IgD-negative memory B cell (primary cell): ENCODE results near the gene SDR42E1. TPM values are rescaled to one million over a fixed set of nuclear protein-coding genes. Genes with fewer than 3 reads are reported as not detected.

Source experiments
- H3K27ac Mint-ChIP-seq, 3 donors: one replicate each; pipeline ENCODE4 v1.8.0; 2020 to 2022; ENCODE audit warnings: mild to moderate bottlenecking in 3 of 3, mixed read lengths in 3 of 3, moderate library complexity in 1 of 3
- H3K27me3 Mint-ChIP-seq: one replicate; pipeline ENCODE4 v1.8.0; 2021; ENCODE audit warnings: mixed read lengths
- H3K36me3 Mint-ChIP-seq: one replicate; pipeline ENCODE4 v1.8.0; 2020; ENCODE audit warnings: mild to moderate bottlenecking, mixed read lengths
- H3K4me1 Mint-ChIP-seq, 3 donors: one replicate each; pipeline ENCODE4 v1.8.0; 2020 to 2022; ENCODE audit warnings: mixed read lengths in 3 of 3, mild to moderate bottlenecking in 1 of 3
- H3K4me3 Mint-ChIP-seq, 4 donors: one replicate each; pipeline ENCODE4 v1.8.0; 2020 to 2022; ENCODE audit warnings: mild to moderate bottlenecking in 4 of 4, mixed read lengths in 4 of 4, moderate library complexity in 3 of 4
- H3K9me3 Mint-ChIP-seq, 3 donors: one replicate each; pipeline ENCODE4 v1.8.0; 2020 to 2021; ENCODE audit warnings: mixed read lengths in 3 of 3, mild to moderate bottlenecking in 1 of 3
- polyA plus RNA-seq: library from polyadenylated mRNA; unstranded; fragments of 300-500 nt; fragmentation: Illumina TruSeq; gene quantifications from one replicate; pipeline ENCODE4 v1.2.3, GENCODE V29; 2021

SDR42E1 gene, protein sequence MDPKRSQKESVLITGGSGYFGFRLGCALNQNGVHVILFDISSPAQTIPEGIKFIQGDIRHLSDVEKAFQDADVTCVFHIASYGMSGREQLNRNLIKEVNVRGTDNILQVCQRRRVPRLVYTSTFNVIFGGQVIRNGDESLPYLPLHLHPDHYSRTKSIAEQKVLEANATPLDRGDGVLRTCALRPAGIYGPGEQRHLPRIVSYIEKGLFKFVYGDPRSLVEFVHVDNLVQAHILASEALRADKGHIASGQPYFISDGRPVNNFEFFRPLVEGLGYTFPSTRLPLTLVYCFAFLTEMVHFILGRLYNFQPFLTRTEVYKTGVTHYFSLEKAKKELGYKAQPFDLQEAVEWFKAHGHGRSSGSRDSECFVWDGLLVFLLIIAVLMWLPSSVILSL
- polyA plus RNA-seq = 2.2 TPM

DNA sequence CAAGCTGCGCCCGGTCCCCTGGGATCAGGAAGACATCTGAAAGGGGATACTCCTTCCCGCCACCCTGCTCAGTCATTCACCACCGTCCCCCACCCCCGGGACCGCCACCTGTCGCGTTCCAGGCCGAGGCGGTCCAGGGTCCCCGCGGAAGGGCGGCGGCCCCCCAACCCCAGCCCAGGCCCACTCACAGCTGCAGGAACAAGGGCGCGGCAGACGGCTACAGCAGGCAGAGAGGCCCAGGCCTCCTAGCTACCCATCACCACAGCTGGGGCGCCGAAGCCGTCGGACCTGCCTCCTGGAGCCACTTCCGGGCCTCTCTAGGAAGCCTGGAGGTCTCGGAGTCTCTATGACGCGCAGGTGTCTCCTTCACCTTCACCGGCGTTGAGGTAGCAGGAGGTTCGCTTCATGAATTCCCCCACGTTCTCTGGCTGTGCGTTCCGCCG is at the start of gene SDR42E1:
SDR42E1 (minus strand) TSS at position 272 of the 443 bp plus-strand sequence. CDS start 10,612 bp downstream, outside the sequence.
- Mint-ChIP-seq H3K27me3 (peaks cover 2% of the 10 kb centered on the region), H3K4me1 (peaks cover 3 to 18% (median 17%) of the 10 kb centered on the region in 3 donors), H3K9me3 (peaks cover 7 to 20% (median 12%) of the 10 kb centered on the region in 3 donors), H3K4me3 (peak within 1 kb of the TSS; percentile 77 to 99 (median 89)), H3K27ac (peak within 1 kb of the TSS; percentile 4 to 84 (median 33)), H3K36me3 (peaks cover 14% of the 10 kb centered on the region)

DNA sequence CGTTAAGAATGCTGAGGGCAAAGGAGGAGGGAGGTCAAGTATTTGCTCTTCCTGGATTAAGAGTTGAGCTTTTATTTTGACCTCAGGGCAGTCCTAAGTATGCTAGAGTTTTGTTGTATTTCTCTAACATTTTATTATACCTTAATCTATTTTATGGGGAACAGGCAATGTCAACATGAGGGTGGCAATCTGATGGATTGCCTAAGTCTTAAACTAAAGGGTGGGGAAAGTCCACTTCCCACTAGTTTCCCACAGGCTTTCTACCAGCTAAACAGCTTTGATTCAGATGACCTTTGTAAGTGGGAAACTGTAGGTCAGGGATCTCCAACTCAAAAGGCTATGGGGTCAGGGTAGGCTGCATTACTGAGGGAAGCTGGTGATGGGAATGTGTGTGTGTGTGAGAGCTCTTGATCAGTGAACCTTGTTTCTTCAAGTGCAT is 48.7 kb upstream of the SDR42E1 start:
- no peaks in the 10 kb centered on the region for H3K36me3 Mint-ChIP-seq
- H3K27me3 Mint-ChIP-seq = peaks cover 20% of the 10 kb centered on the region
- peaks cover 0 to 5% (median 0%) of the 10 kb centered on the region in 3 donors for H3K9me3 Mint-ChIP-seq
- H3K4me3 Mint-ChIP-seq = no peak overlapping the region
- no peak overlapping the region for H3K27ac Mint-ChIP-seq
- H3K4me1 Mint-ChIP-seq = peaks cover 0 to 4% (median 2%) of the 10 kb centered on the region in 3 donors

DNA sequence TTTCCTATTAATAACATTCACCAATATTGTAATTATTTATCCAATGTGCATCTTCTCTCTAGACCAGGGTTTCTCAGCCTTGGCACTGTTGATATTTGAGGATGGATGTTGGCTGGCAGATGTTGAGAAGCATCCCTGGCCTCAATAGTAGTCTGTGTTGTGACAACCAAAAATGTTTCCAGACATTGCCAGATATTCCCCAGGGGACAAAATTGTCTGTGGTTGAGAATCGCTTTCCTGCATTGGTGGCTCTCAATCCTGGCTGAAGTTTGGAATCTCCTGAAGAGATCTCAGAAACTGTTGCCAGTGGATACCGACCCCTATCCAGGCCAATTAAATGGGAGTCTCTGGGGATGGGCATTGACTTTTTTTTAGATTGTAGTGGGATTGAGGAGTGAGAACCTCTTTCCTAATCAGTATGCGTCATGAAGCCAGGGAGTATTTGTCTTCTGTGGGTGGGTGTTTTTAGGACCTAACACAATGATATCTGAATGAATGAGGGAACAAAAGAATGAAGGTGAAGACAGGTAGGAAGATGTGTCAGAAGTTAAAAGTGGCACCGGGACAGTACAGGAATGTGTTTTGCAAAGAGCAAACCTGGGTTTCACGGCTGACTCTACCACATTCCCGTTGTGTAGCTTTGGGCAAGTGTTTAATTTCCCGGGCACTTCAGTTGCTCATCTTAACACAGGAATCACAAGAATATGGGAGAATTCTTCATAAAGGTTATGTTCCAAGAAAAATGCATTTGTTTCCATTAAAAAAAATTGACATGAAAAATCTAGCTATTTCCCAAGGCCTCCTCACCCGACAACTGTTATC is 48.1 kb upstream of the SDR42E1 start:
- H3K9me3 Mint-ChIP-seq = peaks cover 0 to 2% (median 0%) of the 10 kb centered on the region in 3 donors
- H3K27ac Mint-ChIP-seq = no peak overlapping the region
- no peaks in the 10 kb centered on the region for H3K36me3 Mint-ChIP-seq
- peaks cover 0 to 3% (median 2%) of the 10 kb centered on the region in 3 donors for H3K4me1 Mint-ChIP-seq
- H3K27me3 Mint-ChIP-seq = peaks cover 19% of the 10 kb centered on the region
- H3K4me3 Mint-ChIP-seq = no peak overlapping the region

DNA sequence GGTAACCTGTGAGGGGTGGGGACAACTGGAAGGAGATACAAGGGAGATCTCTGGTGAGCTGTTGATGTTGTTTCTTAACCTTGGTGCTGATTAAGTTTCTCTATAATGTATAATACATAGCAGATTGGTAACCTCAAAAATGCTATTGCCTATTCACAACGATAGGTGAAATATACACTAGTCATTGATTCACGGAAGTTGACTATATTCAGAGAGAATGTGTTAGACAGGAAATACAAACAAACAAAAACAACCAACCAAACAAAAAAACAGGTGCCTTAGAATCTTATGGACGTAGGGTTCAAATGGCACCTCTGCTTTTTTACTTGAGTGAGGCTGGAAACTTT is 45.3 kb upstream of the SDR42E1 start:
- no peaks in the 10 kb centered on the region for H3K36me3 Mint-ChIP-seq
- H3K27me3 Mint-ChIP-seq = peaks cover 21% of the 10 kb centered on the region

DNA sequence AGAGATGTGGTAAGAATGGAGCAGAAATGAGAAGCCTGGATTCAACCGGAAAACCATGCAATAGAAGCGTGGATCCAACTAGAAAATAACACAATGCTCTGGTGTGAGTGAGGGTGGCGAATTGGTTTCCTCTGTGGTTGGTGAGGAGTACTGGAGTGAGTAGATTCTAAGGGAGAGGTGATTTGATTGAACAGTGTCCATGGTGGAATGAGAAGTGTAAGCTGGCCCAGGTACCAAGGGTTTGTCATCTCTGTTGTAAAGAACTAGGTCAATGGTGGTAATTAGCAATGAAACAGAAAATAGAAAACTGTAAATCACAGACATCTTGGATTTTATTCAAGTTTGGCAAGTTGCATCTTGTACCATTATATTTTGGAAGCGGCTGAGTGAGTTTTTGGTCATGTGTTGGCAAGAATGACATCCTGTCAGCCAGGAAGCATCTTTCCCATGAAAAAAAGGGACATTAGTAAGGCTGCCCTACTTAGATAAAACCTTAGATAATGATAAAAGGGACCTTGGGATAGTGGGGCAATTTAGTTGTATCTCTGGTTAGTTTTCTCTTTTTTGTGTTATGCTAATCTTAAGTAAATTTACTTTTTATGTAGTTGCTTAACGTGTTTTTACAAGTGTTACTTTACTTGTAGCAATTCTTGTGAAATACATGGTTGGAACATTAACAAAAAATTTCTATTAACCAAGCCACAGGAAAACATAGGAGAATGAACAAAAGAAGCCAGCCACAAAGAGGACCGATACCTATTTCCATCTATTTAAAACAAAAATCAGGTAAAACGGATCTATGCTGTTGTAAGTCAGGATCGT is 44.7 kb upstream of the SDR42E1 start:
- Mint-ChIP-seq H3K4me1 (no peaks in the 10 kb centered on the region), H3K9me3 (no peaks in the 10 kb centered on the region), H3K4me3 (no peak overlapping the region), H3K36me3 (no peaks in the 10 kb centered on the region), H3K27ac (no peak overlapping the region), H3K27me3 (peaks cover 21% of the 10 kb centered on the region)

More for the DNA sequence above, 45.3 kb upstream of the SDR42E1 start:
- Mint-ChIP-seq H3K4me1 (no peaks in the 10 kb centered on the region), H3K9me3 (no peaks in the 10 kb centered on the region), H3K27ac (no peak overlapping the region), H3K4me3 (no peak overlapping the region)

DNA sequence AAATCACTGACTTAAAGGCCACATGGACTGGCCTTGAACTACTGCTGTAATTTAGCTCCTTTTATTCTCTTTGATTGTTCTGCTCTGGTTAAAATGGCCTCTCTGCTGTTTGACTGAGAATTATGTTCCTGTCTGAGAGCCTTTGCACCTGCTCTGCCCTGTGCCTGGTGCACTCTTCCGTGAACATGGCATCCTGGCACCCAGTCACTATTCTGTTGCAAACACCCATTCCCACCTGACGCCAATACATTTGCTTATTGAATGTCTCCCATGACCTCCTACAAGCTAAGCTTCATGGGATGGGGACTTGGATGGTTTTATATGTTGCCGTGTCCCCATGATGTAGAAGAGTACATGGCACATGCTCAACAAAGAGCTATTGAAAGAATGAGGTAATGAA is 43.8 kb upstream of the SDR42E1 start:
- Mint-ChIP-seq H3K27me3 (peaks cover 14% of the 10 kb centered on the region), H3K4me3 (no peak overlapping the region), H3K36me3 (no peaks in the 10 kb centered on the region), H3K4me1 (no peaks in the 10 kb centered on the region), H3K27ac (no peak overlapping the region), H3K9me3 (no peaks in the 10 kb centered on the region)

DNA sequence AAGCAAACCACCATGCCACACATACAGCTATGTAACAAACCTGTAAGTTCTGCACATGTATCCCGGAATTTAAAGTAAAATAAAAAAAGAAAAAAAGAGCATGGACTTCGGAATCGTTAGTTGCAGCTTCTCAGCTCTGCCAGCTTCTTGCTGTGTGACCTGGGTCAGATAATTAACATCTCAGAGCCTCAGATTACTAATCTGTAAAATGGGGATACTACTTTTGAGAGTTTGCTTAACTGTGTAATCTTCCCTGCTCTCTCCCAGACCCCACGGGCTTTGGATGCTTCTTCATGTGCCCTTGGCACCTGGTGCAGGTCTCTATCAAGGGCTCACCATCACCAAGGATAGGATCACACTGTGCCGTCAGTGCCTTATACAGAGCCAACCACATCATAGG is 40.4 kb upstream of the SDR42E1 start:
- H3K27me3 Mint-ChIP-seq = peaks cover 21% of the 10 kb centered on the region
- no peaks in the 10 kb centered on the region for H3K4me1 Mint-ChIP-seq
- H3K36me3 Mint-ChIP-seq = no peaks in the 10 kb centered on the region
- H3K27ac Mint-ChIP-seq = no peak overlapping the region
- no peak overlapping the region for H3K4me3 Mint-ChIP-seq
- H3K9me3 Mint-ChIP-seq = no peaks in the 10 kb centered on the region

DNA sequence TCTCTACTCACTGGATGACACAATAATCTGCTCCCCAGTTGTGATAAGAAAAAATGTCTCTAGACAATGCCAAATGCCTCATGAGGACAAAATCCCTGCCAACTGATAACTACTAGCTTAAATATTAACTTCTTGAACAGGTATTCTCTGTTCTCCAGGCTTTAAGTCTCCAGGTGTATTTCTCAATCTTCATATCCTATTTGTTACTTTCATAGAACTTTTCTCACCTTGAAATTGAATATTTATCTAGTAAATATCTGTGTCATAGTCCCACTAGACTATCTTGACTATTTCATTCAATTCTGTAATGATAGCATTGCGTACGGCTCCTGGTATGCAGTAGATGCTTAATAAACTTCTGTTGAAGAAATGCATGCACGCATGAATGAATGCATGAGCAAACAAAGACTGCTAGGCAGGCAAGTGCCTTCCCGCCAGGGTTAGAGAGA is 39.7 kb upstream of the SDR42E1 start:
- no peak overlapping the region for H3K27ac Mint-ChIP-seq
- H3K9me3 Mint-ChIP-seq = no peaks in the 10 kb centered on the region
- no peak overlapping the region for H3K4me3 Mint-ChIP-seq
- no peaks in the 10 kb centered on the region for H3K36me3 Mint-ChIP-seq
- H3K27me3 Mint-ChIP-seq = peaks cover 21% of the 10 kb centered on the region
- H3K4me1 Mint-ChIP-seq = no peaks in the 10 kb centered on the region

DNA sequence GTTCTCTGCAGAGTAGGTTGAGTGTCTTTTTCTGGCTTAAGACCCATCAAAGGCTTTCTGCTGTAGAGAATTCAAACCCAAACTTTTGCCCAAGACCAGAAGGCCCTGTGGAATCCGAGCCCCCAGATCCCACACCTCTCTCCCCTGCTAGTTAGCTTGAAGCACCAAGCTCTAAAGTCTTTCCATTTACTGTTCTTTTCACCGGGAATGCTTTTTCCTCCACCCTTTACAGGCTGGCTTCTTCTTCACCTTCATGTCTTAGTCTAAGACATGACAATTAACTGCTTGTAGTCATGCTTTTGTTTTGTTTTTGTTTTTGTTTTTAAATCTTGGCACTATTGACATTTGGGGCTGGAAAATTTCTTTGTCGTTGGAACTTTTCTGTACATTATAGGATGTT is 39.2 kb upstream of the SDR42E1 start:
- Mint-ChIP-seq H3K9me3 (no peaks in the 10 kb centered on the region), H3K27ac (no peak overlapping the region), H3K36me3 (no peaks in the 10 kb centered on the region), H3K27me3 (peaks cover 18% of the 10 kb centered on the region), H3K4me3 (no peak overlapping the region), H3K4me1 (no peaks in the 10 kb centered on the region)

DNA sequence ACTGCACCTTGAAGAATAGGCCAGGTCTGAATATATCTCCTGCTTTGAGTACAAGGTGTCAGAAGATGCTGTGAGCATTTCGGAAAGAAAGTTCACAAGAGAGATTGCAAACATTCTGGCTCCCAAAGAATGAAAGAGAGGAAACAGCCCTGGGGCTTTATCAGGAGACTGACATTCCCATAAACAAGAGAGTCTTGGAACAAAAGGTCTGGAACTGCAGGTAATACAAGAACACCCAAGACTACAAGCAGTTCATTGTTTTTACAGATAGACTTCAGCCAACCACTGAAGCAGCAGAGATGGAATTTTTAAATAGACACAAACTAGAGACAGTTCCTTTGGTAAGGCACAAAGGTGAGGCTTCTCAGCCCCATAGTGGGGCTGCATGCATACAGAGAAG is 38.2 kb upstream of the SDR42E1 start:
- H3K27ac Mint-ChIP-seq = no peak overlapping the region
- no peaks in the 10 kb centered on the region for H3K4me1 Mint-ChIP-seq
- peaks cover 18% of the 10 kb centered on the region for H3K27me3 Mint-ChIP-seq
- no peak overlapping the region for H3K4me3 Mint-ChIP-seq
- H3K36me3 Mint-ChIP-seq = no peaks in the 10 kb centered on the region
- H3K9me3 Mint-ChIP-seq = no peaks in the 10 kb centered on the region

DNA sequence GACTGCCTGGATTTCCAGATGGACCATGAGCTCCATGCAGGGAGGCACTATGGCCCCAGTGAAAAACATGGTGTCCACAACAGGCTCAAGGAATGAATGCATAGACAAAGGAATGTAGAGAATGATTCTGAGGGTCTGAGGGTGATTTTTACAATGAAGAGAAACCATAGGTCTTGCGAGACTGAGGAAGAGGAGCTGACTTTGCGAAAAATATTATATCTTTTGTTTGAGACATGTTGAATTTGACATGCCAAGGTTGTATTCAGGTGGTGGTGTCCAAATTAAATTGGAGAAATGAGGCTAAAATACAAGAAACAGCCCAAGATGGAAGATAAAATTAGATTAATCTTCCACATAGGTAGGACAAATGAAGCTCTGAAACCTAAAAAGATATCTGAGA is 36.5 kb upstream of the SDR42E1 start:
- H3K36me3 Mint-ChIP-seq = no peaks in the 10 kb centered on the region
- H3K27ac Mint-ChIP-seq = no peak overlapping the region
- no peaks in the 10 kb centered on the region for H3K4me1 Mint-ChIP-seq
- no peaks in the 10 kb centered on the region for H3K9me3 Mint-ChIP-seq
- no peak overlapping the region for H3K4me3 Mint-ChIP-seq
- peaks cover 15% of the 10 kb centered on the region for H3K27me3 Mint-ChIP-seq

DNA sequence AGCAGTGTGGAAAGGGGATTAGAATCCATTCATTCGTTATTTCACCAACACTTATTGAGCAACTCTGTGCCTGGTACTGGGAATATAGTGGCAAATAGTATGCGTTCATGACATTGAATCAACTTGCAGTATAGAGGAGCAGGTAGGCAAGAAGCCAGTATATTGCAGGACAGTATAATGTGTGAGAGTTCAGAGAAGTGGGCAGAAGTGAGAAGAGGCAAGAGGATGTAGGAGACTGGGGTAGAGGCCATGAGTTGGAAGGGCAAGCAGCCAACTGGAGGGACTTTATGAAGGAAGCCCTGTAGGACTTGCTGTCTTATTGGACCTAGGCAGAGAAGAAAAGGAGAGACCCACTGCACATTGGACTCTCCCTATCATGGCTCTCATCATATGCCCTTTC is 36.1 kb upstream of the SDR42E1 start:
- Mint-ChIP-seq H3K4me3 (no peak overlapping the region), H3K36me3 (no peaks in the 10 kb centered on the region), H3K27me3 (peaks cover 15% of the 10 kb centered on the region), H3K4me1 (no peaks in the 10 kb centered on the region), H3K27ac (no peak overlapping the region), H3K9me3 (no peaks in the 10 kb centered on the region)

DNA sequence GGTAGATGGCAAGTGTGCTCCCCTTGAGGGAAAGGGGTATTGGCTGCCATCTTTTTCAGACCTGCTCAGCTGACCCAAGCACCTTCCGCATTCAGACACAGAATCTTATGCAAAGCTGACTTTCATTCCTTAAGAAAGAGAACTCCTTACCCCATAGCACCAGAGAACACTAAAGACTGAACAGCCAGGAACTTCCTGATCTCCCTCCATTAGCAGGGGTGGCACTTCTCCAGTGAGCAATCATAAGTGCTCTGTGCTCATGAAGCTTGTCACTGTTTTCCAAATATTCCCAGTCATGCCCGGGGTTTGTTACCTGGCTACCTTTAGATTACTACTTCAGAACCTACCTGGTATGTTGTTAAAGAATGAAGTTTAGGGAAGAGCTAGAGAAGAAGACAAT is 35.7 kb upstream of the SDR42E1 start:
- no peak overlapping the region for H3K4me3 Mint-ChIP-seq
- peaks cover 15% of the 10 kb centered on the region for H3K27me3 Mint-ChIP-seq
- no peaks in the 10 kb centered on the region for H3K9me3 Mint-ChIP-seq
- no peak overlapping the region for H3K27ac Mint-ChIP-seq
- no peaks in the 10 kb centered on the region for H3K4me1 Mint-ChIP-seq
- H3K36me3 Mint-ChIP-seq = no peaks in the 10 kb centered on the region

DNA sequence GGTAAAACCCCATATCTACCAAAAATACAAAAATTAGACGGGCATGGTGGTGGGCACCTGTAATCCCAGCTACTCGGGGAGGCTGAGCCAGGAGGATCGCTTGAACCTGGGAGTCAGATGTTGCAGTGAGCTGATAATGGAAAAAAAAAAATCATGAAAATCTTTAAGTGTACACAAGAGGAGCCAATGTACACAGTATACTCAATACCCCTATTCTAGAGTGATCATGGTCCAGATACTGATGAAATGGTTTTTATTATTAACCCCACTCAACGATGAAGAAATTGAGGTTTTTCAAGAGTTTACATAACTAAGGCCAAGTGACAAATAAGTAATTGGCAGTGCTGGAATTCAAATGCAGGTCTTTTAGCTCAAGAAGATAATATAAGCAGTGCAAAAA is 35.3 kb upstream of the SDR42E1 start:
- H3K27me3 Mint-ChIP-seq = peaks cover 15% of the 10 kb centered on the region
- no peaks in the 10 kb centered on the region for H3K36me3 Mint-ChIP-seq
- H3K4me1 Mint-ChIP-seq = no peaks in the 10 kb centered on the region
- H3K27ac Mint-ChIP-seq = no peak overlapping the region
- H3K4me3 Mint-ChIP-seq = no peak overlapping the region
- H3K9me3 Mint-ChIP-seq = no peaks in the 10 kb centered on the region

DNA sequence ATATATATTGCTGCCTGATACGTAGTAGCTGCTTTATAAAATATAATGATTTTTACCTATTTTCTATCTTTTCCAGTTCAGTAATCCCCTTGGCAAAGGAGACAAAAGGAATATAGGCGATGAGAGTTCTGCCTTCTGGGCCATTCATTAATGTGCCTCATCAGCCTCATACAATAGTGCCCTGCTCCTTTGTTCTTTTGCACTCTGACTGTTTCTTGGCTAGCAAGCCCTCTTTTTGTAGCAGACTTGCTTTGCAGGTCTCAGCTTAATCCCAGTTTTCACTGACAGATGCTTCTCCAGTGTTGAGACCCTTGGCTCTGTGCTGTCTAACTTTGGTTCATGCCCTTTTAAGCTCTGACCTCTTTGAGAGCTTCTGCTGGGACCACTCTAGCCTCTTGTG is 34.2 kb upstream of the SDR42E1 start:
- no peak overlapping the region for H3K27ac Mint-ChIP-seq
- no peaks in the 10 kb centered on the region for H3K36me3 Mint-ChIP-seq
- no peak overlapping the region for H3K4me3 Mint-ChIP-seq
- peaks cover 15% of the 10 kb centered on the region for H3K27me3 Mint-ChIP-seq
- H3K9me3 Mint-ChIP-seq = no peaks in the 10 kb centered on the region
- H3K4me1 Mint-ChIP-seq = no peaks in the 10 kb centered on the region
